Measurements from ENCODE around the gene IKZF2. TPM values are rescaled to one million over a fixed set of nuclear protein-coding genes. Genes with fewer than 3 reads are reported as not detected.

IKZF2 gene
- total and polyA plus RNA-seq, 4 donors, result 0.35 to 4.7 (median 2.5) TPM

DNA sequence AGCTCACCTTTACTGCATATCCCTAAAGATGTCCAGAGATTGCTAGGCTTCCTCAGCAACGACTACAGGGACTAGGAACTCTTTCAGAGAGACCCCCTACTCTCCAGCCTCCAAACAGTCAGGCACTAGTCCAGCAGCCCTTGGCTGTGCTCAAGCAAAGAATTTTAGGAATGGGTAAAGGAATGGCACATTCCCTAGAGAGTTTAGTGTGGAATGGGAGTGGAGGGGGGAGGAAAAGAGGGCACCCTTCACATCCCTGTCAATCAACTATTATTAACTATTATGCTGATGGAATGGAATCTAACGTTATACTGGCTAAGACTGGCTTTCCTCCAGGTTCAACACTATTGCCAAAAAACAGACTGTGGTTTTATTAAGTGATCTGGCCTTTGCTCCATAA lies 64.8 kb downstream of the IKZF2 start:
- WGBS, result 30% methylated on average over 2 of the region's 2 CpGs
- Histone ChIP-seq H3K4me3 (ENCODE audit: low read depth in 1 of 3, low read length in 3 of 3) (no peak overlapping the region), H3K4me1 (ENCODE audit: control insufficient read depth in 4 of 4, insufficient read depth in 4 of 4, low read length in 3 of 4) (peaks cover 0 to 3% (median 0%) of the 10 kb centered on the region in 4 donors), H3K9me3 (ENCODE audit: control insufficient read depth in 4 of 4, low read length in 3 of 4) (no peaks in the 10 kb centered on the region), H3K36me3 (ENCODE audit: control insufficient read depth in 4 of 4, insufficient read depth in 3 of 4, low read depth in 1 of 4, low read length in 3 of 4) (no peaks in the 10 kb centered on the region), H3K27ac (ENCODE audit: low read depth in 1 of 2, low read length in 2 of 2) (no peak overlapping the region), H3K27me3 (ENCODE audit: control insufficient read depth in 4 of 4, insufficient read depth in 4 of 4, low read length in 3 of 4) (no peaks in the 10 kb centered on the region), H3K9ac (ENCODE audit: low read depth in 1 of 2, low read length in 2 of 2) (no peak overlapping the region)
- DNase-seq (ENCODE audit: low spot score), result no peak
- TF ChIP-seq ZBTB33 (IDR thresholded peaks at IDR 0.05) (no peak), GABPA (IDR thresholded peaks at IDR 0.05 in 1 of 2, conservative IDR thresholded peaks at IDR 0.05 in 1 of 2) (no peak), YY1 (IDR thresholded peaks at IDR 0.05) (no peak)

DNA sequence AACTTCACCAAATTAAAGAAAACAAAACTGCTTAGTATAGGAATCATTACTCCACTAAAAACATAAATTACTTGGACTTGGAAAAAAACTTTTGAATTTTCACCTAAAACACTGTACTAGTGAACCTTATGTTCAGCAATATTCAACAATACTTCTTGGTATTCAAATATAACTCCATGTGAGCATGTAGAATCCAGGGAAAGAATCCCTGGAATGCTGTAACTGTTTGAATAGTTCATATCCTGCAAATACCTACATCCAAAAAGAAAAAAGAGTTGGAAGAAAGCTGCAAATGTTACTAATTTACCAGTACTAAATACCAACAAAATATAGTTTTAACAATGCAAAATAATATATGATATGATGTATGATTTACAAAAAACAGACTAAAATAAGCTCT lies 65.4 kb downstream of the IKZF2 start:
- H3K27ac ChIP-seq (ENCODE audit: low read depth in 1 of 2, low read length in 2 of 2), result no peak overlapping the region
- no peaks in the 10 kb centered on the region for H3K9me3 ChIP-seq (ENCODE audit: control insufficient read depth in 4 of 4, low read length in 3 of 4)
- no peak for DNase-seq (ENCODE audit: low spot score)
- H3K27me3 ChIP-seq (ENCODE audit: control insufficient read depth in 4 of 4, insufficient read depth in 4 of 4, low read length in 3 of 4), result no peaks in the 10 kb centered on the region
- no peaks in the 10 kb centered on the region for H3K36me3 ChIP-seq (ENCODE audit: control insufficient read depth in 4 of 4, insufficient read depth in 3 of 4, low read depth in 1 of 4, low read length in 3 of 4)
- TF ChIP-seq HNF4A (conservative IDR thresholded peaks at IDR 0.05) (no peak), RAD21 (IDR thresholded peaks at IDR 0.05) (no peak), EGR1 (IDR thresholded peaks at IDR 0.05; ENCODE audit: low read depth in 2 of 2) (no peak), ZBTB33 (IDR thresholded peaks at IDR 0.05) (no peak), JUND (IDR thresholded peaks at IDR 0.05) (no peak), YY1 (IDR thresholded peaks at IDR 0.05) (no peak), FOXA2 (IDR thresholded peaks at IDR 0.05) (no peak), MAX (IDR thresholded peaks at IDR 0.05) (no peak), SP1 (IDR thresholded peaks at IDR 0.05) (no peak), NR2F2 (IDR thresholded peaks at IDR 0.05) (no peak), GABPA (IDR thresholded peaks at IDR 0.05 in 1 of 2, conservative IDR thresholded peaks at IDR 0.05 in 1 of 2) (no peak), RXRA (IDR thresholded peaks at IDR 0.05) (no peak), HNF4G (IDR thresholded peaks at IDR 0.05) (no peak), FOXA1 (IDR thresholded peaks at IDR 0.05) (no peak), TAF1 (conservative IDR thresholded peaks at IDR 0.05) (no peak)
- TF ChIP-seq, protein P1, sequence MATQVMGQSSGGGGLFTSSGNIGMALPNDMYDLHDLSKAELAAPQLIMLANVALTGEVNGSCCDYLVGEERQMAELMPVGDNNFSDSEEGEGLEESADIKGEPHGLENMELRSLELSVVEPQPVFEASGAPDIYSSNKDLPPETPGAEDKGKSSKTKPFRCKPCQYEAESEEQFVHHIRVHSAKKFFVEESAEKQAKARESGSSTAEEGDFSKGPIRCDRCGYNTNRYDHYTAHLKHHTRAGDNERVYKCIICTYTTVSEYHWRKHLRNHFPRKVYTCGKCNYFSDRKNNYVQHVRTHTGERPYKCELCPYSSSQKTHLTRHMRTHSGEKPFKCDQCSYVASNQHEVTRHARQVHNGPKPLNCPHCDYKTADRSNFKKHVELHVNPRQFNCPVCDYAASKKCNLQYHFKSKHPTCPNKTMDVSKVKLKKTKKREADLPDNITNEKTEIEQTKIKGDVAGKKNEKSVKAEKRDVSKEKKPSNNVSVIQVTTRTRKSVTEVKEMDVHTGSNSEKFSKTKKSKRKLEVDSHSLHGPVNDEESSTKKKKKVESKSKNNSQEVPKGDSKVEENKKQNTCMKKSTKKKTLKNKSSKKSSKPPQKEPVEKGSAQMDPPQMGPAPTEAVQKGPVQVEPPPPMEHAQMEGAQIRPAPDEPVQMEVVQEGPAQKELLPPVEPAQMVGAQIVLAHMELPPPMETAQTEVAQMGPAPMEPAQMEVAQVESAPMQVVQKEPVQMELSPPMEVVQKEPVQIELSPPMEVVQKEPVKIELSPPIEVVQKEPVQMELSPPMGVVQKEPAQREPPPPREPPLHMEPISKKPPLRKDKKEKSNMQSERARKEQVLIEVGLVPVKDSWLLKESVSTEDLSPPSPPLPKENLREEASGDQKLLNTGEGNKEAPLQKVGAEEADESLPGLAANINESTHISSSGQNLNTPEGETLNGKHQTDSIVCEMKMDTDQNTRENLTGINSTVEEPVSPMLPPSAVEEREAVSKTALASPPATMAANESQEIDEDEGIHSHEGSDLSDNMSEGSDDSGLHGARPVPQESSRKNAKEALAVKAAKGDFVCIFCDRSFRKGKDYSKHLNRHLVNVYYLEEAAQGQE (IDR thresholded peaks at IDR 0.05), result no peak
- TF ChIP-seq, protein P2, sequence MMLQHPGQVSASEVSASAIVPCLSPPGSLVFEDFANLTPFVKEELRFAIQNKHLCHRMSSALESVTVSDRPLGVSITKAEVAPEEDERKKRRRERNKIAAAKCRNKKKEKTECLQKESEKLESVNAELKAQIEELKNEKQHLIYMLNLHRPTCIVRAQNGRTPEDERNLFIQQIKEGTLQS (IDR thresholded peaks at IDR 0.05), result no peak
- TF ChIP-seq, protein P3, sequence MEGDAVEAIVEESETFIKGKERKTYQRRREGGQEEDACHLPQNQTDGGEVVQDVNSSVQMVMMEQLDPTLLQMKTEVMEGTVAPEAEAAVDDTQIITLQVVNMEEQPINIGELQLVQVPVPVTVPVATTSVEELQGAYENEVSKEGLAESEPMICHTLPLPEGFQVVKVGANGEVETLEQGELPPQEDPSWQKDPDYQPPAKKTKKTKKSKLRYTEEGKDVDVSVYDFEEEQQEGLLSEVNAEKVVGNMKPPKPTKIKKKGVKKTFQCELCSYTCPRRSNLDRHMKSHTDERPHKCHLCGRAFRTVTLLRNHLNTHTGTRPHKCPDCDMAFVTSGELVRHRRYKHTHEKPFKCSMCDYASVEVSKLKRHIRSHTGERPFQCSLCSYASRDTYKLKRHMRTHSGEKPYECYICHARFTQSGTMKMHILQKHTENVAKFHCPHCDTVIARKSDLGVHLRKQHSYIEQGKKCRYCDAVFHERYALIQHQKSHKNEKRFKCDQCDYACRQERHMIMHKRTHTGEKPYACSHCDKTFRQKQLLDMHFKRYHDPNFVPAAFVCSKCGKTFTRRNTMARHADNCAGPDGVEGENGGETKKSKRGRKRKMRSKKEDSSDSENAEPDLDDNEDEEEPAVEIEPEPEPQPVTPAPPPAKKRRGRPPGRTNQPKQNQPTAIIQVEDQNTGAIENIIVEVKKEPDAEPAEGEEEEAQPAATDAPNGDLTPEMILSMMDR (IDR thresholded peaks at IDR 0.05; ENCODE audit: low read depth, low read length, missing input control), result no peak
- H3K4me3 ChIP-seq (ENCODE audit: low read depth in 1 of 3, low read length in 3 of 3), result no peak overlapping the region
- H3K9ac ChIP-seq (ENCODE audit: low read depth in 1 of 2, low read length in 2 of 2), result no peak overlapping the region
- peaks cover 0 to 3% (median 1%) of the 10 kb centered on the region in 4 donors for H3K4me1 ChIP-seq (ENCODE audit: control insufficient read depth in 4 of 4, insufficient read depth in 4 of 4, low read length in 3 of 4)
